ENCODE measurements around the gene GAST.

The GAST gene

DNA sequence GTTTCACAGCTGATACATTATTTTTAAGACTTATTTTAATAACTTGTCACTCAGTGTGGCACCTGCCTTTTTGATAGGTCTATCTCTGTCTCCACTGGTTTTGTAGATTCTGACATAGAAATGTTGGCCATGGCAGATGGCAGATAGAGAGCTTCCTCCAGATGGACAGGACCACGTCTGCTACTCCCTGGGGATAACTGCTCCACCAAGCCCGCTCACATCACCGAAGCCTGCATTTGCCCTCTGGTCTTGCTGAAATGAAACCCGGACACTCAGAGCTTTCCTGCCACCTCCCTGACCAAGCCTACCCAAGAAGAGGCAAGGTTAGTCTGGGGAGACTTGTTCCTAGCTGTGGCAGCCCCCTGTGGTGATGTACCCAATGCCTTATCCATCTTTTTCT lies 38.7 kb downstream of the GAST start:
- DNase-seq = no peak

DNA sequence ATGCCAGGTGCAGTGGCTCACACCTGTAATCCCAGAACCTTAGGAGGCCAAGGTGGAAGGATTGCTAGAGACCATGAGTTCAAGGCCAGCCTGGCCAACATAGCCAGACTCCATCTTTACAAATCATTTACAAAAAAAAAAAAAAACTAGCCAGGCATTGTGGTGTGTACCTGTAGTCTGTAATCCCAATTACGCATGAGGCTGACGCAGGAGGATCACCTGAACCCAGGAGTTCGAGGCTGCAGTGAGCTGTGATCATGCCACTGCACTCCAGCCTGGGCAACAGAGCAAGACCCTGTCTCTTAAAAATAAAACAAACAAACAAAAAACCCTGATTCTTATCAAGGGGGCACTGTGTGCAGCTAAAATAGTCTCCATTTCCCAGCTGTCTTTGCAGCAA lies 39.2 kb downstream of the GAST start:
- DNase-seq = no peak

DNA sequence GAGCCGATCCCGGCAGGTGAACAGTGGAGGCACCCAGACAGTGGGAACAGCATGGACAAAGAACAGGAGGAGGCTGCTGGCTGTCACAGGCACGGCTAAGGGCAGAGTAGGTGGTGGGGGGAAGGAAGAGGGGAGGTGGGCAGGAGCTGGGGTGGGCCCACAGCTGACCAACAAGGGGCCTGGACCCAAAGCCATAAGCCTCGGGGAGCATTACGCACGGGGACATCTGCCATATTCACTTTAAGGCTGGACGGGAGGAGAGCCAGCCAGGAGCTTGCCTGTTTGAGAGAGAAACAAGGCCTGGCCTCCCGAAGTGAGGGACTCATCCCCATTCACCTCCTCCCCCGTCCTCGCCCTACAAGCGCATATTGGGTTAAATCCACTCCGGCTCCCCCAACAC lies 41.9 kb downstream of the GAST start:
- no peak for DNase-seq

DNA sequence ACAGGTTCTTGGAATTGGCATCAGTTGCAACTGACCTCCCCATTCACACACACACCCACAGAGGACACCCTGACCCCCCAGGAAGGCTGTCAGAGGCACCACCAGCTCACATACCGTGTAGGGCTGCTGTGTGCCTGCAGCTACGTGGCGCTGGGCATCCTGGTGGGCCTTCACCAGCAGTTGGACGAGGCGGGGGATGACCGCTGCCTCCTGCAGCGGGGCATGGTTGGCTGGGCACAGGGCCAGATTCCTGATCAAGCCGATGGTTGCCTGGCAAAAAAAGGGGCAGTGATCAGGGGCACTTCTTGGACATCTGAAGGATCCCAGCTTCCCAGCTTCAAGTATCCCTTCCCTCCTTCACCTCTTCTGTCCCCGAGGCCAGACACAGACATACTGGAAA lies 46.5 kb downstream of the GAST start:
- no peak for DNase-seq

DNA sequence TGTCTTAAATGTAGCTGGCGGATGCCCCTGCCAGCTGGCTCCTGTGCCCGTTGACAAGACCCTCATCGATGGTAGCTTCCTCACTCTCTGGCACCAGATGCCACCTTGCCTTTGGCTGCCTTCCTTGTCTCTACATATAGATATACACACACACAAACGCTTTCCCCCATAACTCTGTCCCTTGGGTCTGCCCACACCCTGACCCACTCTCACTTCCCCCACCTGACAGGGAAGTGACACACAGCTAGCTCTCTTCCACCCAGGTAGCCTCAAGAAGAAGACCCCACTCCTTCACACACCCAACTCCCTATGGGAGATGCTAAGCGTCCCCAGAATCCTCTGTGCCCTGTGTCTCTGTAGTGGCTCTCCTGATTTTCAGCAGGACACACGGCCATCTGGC lies 48.7 kb downstream of the GAST start:
- no peak for DNase-seq

DNA sequence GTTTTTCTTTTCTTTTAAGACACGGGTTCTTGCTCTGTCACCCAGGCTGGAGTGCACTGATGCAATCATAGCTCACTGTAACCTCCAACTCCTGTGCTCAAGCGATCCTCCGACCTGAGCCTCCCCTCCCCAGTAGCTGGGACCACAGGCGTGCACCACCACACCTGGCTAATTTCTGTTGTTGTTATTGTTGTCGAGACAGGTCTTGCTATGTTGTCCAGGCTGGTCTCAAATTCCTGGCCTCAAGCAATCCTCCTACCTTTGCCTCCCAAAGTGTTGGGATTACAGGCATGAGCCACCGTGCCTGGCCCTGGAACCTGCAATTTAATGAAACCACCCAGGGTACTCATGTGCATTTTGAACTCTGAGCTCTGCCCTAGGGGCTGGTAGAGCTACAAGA lies 50.3 kb downstream of the GAST start:
- no peak for DNase-seq

DNA sequence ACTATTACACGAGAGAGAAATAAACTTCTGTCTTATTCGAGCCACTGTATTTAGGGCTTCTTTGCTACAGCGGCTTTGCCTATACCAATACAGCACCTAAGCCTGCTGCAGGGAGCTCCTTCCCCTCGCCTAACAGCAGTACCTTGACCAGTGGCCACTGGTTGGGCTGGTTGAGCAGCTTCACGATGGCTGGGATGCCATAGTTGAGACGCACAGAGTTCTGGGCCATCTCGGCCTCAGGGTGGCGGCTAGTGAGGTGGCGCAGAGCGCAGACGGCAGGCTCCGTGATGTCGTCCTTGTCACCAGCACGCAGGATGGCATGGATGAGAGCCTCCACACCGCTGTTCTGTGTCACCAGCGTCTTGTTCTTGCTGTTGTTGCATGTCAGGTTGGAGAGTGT lies 50.7 kb downstream of the GAST start:
- no peak for DNase-seq

DNA sequence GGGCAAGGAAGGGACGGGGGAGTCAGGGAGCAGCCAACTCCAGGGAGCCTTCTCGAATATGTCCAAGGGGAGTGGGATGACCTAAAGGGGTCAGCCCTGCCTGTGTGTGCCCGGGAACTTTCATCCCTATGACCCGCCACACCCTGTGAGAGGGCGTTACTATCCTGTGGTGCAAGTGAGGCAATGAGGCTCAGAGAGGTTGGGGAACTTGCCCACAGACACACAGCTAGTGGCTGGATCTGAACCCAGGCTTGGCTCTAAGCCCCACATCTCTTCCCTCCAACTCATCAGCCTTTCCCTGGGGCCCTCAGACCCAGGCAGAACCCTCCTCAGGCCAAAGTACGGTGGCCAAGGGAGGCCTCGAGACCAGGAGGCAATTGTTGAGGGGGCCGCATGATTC lies 51.2 kb downstream of the GAST start:
- DNase-seq = no peak

Data from kidney glomerular epithelial cell (primary cell).